Stimulated activated CD4-positive, alpha-beta T cell treated with anti-CD3 and anti-CD28 coated beads, TNF-alpha, amount 100 ng/mL, for 48 hours (primary cell): ENCODE results near the gene PTPN22.

Experiments used
- DNase-seq, 3 donors: peaks; one replicate each; pipeline ENCODE4 v3.0.0-alpha.2; 2020; ENCODE audit warnings: low read depth in 3 of 3

Gene PTPN22

GRCh38 chr1:113887402-113888175 lies 16.1 kb upstream of the PTPN22 start, which contains the start of gene BCL2L15:
Gene BCL2L15 (minus strand): TSS chr1:113887581. CDS start chr1:113887375, 206 bp downstream.
- DNase-seq, result no peak

GRCh38 chr1:113886417-113887401 lies 15.2 kb upstream of the PTPN22 start:
- no peak for DNase-seq

- DNase-seq, result no peak
Measured at GRCh38 chr1:113881661-113882060, 10.1 kb upstream of the PTPN22 start.

GRCh38 chr1:113879739-113880038 lies 8.2 kb upstream of the PTPN22 start:
- DNase-seq, result no peak

GRCh38 chr1:113876176-113876575 lies 4.7 kb upstream of the PTPN22 start:
- no peak for DNase-seq

- DNase-seq, result no peak
Measured at GRCh38 chr1:113875714-113876113, 4.2 kb upstream of the PTPN22 start.

GRCh38 chr1:113874012-113874879 lies 2.7 kb upstream of the PTPN22 start:
- no peak for DNase-seq

GRCh38 chr1:113872219-113872935 lies 865 bp upstream of the PTPN22 start:
- DNase-seq, result no peak

- DNase-seq, result no peak
Measured at GRCh38 chr1:113870778-113871177, 734 bp downstream of the PTPN22 start.

- no peak for DNase-seq
Measured at GRCh38 chr1:113868387-113869083, 3.0 kb downstream of the PTPN22 start.

- no peak for DNase-seq
Measured at GRCh38 chr1:113861641-113862040, 9.9 kb downstream of the PTPN22 start.

GRCh38 chr1:113860891-113861290 lies 10.6 kb downstream of the PTPN22 start:
- no peak for DNase-seq

- no peak for DNase-seq
Measured at GRCh38 chr1:113859478-113860175, 11.9 kb downstream of the PTPN22 start.

- no peak for DNase-seq
Measured at GRCh38 chr1:113858982-113859381, 12.5 kb downstream of the PTPN22 start.

- DNase-seq, result no peak
Measured at GRCh38 chr1:113858418-113858817, 13.1 kb downstream of the PTPN22 start.

GRCh38 chr1:113857776-113858175 lies 13.7 kb downstream of the PTPN22 start:
- no peak for DNase-seq

GRCh38 chr1:113856401-113856790 lies 15.1 kb downstream of the PTPN22 start:
- no peak for DNase-seq

GRCh38 chr1:113855630-113856400 lies 15.7 kb downstream of the PTPN22 start:
- DNase-seq, result no peak

GRCh38 chr1:113854234-113854633 lies 17.3 kb downstream of the PTPN22 start:
- no peak for DNase-seq
